GM23338 (cell line): ENCODE results near the gene PLEKHB1.

ENCODE experiments used
- CREB1 ChIP-seq: fragments of 250-450 bp; sonication (Bioruptor Pico); IDR thresholded peaks from 2 replicates; pipeline ENCODE4 v1.5.0; 2020; ENCODE audit warnings: low read depth, mild to moderate bottlenecking, moderate library complexity
- CTCF ChIP-seq, 2 experiments: fragments of 200-600 bp in 1 of 2; sonication (generic) in 1 of 2; conservative IDR thresholded peaks; 2 replicates each; pipeline versions ENCODE4 v1.5.1 to v1.6.1; 2016 to 2017; ENCODE audit warnings: antibody characterized with exemption in 2 of 2, low read depth in 2 of 2, mild to moderate bottlenecking in 2 of 2, moderate library complexity in 1 of 2
- ETS1 ChIP-seq: IDR thresholded peaks from 2 replicates; pipeline ENCODE4 v1.6.1; 2016; ENCODE audit warnings: antibody characterized with exemption
- EZH2 ChIP-seq: fragments of 200-600 bp; sonication (generic); IDR thresholded peaks from one replicate; pipeline ENCODE4 v1.8.0; 2017; ENCODE audit warnings: antibody characterized with exemption, mild to moderate bottlenecking, low read depth; ENCODE audit not compliant: unreplicated experiment
- POLR2AphosphoS5 ChIP-seq: IDR thresholded peaks from 2 replicates; pipeline ENCODE4 v1.6.1; 2016; ENCODE audit warnings: antibody characterized with exemption, low read depth
- REST ChIP-seq: IDR thresholded peaks from one replicate; pipeline ENCODE4 v1.6.1; 2018; ENCODE audit warnings: antibody characterized with exemption; ENCODE audit not compliant: unreplicated experiment

GRCh38 chr11:73656985-73657384, 10.6 kb downstream of the PLEKHB1 start:
- TF ChIP-seq POLR2AphosphoS5 (no peak), CTCF (conservative IDR thresholded peaks at IDR 0.05; ENCODE audit: low read depth in 2 of 2) (no peak), CREB1 (CRISPR knock-in tag) (no peak), REST (no peak), EZH2 (no peak), ETS1 (no peak)
